HuH-7 (cell line): Measurements from ENCODE around the gene ZNF622.

Source experiments
- DNase-seq: peaks from one replicate; pipeline ENCODE4 v3.0.0; 2011; ENCODE audit warnings: low spot score

The ZNF622 gene

GRCh38 chr5:16430349-16431089 is 35.1 kb downstream of the ZNF622 start:
- DNase-seq: no peak

- no peak for DNase-seq
Measured at GRCh38 chr5:16428359-16428758, 37.2 kb downstream of the ZNF622 start.

DNA sequence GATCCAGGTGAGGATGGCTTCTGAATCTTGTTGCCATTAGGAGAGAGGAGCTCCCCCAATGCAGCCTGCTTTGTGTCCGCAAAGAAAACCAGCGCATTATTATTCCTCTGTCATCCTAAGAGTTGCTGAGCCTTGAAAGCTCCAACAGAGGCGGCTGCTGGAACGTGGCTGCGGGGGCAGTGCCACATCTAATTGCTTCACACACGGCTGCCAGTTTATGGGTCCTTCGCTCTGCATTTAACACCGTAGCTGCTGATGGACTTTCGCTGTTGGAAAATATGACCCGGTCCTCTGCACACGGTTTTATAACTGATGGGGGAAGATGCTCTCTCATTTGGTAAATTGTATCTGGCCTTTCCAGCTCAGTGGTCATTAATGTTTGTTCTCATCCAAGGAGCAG is 38.0 kb downstream of the ZNF622 start:
- no peak for DNase-seq

GRCh38 chr5:16418471-16418922 is 47.1 kb downstream of the ZNF622 start:
- DNase-seq: no peak

DNA sequence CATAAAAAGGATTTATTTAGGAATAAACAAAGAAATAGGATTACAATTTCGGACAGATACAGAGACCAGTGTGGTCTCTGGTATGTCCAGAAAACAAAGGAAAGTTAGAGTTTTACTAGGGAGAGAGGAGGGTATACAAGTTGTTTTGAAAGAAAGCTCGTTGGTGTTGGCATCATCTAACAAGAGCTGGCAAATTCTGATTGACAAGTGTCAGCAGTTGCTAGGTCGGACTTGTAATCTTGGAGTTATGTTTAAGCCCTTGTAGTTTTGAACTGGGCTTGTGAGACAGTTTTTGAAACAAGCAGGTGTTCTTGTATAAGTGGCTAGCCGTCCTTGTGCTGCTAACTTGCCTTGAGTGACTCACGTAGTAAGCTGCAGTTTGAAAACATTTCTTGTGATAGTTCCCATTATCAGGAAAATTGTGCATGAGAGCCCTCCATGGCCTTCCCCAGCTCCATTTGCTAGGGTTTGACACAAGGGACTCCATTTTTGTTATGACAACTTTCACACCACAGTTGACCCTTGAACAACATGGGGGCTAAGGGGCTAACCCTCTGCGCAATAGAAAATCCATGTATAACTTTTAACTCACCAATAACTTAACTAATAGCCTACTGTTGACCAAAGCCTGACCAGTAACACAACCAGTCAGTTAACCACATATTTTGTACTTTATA is 48.1 kb downstream of the ZNF622 start:
- no peak for DNase-seq

DNA sequence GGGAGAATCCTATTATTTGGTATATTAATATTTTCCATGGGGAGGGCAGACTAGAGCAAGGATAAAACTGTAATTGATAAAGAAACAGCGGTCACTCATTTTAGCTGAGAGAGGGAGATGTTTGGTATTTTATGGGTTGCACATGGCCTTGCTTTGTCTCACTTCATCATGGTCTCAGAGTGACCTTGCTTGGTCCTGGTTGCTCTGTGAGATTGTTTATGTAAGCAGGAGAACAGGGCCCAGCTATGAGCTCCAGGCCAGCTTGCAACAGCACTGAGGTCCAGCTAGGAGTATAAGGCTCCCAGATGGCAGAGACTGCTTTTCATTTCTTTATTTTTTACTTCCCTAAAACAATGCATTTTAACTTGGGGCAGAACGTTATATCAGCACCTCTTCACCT is 50.7 kb downstream of the ZNF622 start:
- no peak for DNase-seq

DNA sequence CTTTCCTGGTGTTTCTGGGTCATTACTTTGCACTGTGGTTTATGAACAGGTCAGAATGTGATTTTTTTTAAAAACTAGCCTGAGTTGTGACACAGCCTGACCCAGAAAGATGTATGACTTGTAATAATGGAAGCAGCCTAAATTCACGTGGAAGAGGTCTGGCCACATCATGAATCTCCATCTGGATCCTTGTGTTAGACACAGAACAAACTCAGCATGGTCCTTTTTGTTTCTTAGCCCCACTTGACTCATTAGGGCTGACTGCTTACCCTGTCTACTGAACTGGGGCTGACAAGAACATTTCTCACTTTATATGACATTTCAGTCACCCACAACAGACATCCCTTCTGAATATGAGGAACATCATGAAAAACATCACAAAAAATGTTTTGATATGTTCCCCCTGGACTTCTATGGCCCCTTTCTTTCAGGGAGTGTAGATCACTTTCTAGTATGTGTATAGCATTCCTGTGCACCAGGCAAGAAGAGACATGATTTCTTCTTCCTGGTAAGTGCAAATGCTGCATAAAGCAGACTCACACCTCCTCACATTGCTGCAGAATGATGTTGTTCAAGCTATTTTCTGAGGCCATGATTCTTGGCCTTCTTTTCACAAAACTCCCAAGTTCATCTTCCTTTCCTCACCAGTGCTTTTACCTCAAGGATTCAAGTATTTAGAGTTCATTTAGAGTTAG is 52.3 kb downstream of the ZNF622 start:
- DNase-seq: no peak

DNA sequence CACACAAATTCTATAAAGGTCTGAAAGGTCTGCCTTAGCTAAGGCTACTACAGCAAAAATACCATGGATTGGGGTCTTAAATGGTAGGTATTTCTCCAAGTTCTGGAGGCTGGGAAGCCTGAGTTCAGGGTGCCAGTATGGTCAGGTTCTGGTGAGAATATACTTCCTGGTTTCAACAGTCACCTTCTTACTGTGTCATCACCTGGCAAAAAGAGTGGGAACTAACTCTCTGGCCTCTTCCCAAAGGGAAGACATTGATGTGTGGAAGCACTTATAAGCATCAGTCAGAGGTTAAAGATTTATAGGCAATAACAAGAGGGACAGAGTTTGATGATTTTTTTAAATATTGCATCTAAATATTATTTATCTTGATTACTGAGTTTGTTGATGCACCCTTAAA is 53.0 kb downstream of the ZNF622 start:
- DNase-seq: no peak

- DNase-seq: no peak
Measured at GRCh38 chr5:16411741-16412455, 53.7 kb downstream of the ZNF622 start.

DNA sequence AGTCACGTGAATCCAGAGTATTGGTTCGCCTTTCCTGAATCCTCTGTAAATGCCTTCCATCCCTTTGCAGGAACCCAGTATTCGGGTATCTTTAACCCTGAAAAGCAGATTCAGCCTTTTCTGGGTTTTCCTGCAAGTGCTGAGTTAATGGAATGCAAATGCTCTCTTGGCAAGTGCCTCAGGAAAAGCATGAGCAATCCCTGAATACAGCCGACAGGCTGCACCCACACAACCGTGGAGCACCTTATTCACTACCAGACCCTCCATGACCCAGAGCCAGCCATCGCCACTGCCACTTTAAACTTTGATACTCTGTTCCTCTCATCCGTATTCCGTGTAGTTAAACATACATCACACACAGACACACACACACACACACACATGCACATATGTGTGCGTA is 54.4 kb downstream of the ZNF622 start:
- no peak for DNase-seq

DNA sequence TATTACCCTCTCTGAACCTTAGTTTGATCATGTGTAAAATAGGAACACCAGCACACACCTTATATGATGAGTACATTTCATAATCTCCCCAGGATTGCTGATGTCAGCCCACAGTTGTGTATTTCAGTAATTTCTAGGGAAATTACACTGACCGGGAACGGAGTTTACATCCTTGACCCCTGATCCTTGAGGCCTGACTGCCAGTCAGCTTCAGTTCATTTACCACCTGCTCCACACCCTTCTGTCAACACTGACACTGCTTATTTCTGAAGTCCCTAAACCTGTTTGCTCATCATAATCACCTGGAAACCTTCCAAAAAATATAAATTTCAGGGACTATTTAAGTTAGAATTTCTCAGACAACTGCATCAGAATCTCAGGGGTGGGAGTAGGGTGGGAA is 55.3 kb downstream of the ZNF622 start:
- DNase-seq: no peak

DNA sequence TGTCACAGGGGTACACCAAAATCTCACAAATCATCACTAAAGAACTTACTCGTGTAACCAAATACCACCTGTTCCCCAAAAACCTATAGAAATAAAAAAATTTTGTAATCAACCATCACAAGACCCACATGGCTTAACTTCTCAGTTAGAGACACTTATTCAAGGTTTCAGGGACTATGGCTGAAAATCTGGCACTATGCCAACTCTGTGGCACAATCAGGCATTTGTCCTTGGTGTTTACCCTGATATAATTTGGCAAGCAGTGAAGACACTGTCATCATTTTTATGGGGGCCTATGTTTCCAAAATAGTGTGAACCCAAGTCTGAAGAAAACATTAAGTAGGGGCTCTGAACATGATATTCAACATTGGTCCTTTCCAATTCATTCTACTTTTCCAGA is 59.0 kb downstream of the ZNF622 start:
- DNase-seq: no peak

DNA sequence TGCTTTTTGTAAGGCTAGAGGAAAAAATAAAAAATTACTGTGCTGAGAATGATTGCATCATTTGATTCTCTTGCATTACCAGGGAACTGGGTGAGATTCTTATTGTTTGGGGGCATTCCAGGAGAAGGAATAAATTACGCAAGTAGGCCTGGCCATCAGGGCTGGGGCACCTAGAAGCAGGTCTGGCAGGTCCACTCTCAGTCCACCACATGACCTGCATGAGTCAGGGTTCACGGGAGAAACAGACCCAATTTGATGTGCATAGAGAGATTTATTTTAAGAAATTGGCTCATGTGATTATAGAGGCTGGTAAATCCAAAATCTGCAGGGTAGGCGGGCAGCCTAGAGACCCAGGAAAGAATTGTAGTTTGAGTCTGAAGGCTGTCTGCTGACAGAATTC is 59.6 kb downstream of the ZNF622 start:
- DNase-seq: no peak
